ENCODE results near the gene SAFB. TPM values are rescaled to one million over a fixed set of nuclear protein-coding genes. Genes with fewer than 3 reads are reported as not detected.
"Not testable (repeated sequence)": the region's sequence is repeated elsewhere in the genome, so short reads cannot be mapped to it uniquely, and the experiment has no call there.

The SAFB gene
- polyA plus RNA-seq, 12 donors: 79.8 to 122 (median 90.3) TPM; not detected in 1

GRCh38 chr19:5696196-5697021, 73.5 kb downstream of the SAFB start:
- DNase-seq: no peak

GRCh38 chr19:5697022-5697889, 74.4 kb downstream of the SAFB start:
- no peak for DNase-seq

- no peak for DNase-seq
Measured at GRCh38 chr19:5697890-5698634, 75.2 kb downstream of the SAFB start.

GRCh38 chr19:5698635-5699422, 75.9 kb downstream of the SAFB start:
- no peak for DNase-seq

- no peak for DNase-seq
Measured at GRCh38 chr19:5700455-5701092, 77.7 kb downstream of the SAFB start.

- not testable (repeated sequence) for DNase-seq
Measured at GRCh38 chr19:5702053-5702410, 79.1 kb downstream of the SAFB start.

- no peak for DNase-seq
Measured at GRCh38 chr19:5703819-5704818, 81.2 kb downstream of the SAFB start.

- DNase-seq: no peak
Measured at GRCh38 chr19:5705552-5705951, 82.7 kb downstream of the SAFB start.

GRCh38 chr19:5706876-5707573, 84.1 kb downstream of the SAFB start:
- DNase-seq: no peak

GRCh38 chr19:5707576-5708575, 85.0 kb downstream of the SAFB start:
- no peak for DNase-seq

GRCh38 chr19:5711025-5711424, 88.1 kb downstream of the SAFB start:
- no peak for DNase-seq

- DNase-seq: no peak
Measured at GRCh38 chr19:5711713-5712161, 88.9 kb downstream of the SAFB start.

GRCh38 chr19:5713228-5713627, 90.3 kb downstream of the SAFB start:
- DNase-seq: no peak

GRCh38 chr19:5714816-5715215, 91.9 kb downstream of the SAFB start:
- no peak for DNase-seq

GRCh38 chr19:5717215-5717935, 94.5 kb downstream of the SAFB start:
- DNase-seq: no peak

All from muscle of arm (tissue), 12 donors.